ENCODE data around the gene COMTD1. TPM values are rescaled to one million over a fixed set of nuclear protein-coding genes. Genes with fewer than 3 reads are reported as not detected.

Gene COMTD1
- total RNA-seq, 1 donor = 13.4 TPM

- TF ChIP-seq, protein P1, sequence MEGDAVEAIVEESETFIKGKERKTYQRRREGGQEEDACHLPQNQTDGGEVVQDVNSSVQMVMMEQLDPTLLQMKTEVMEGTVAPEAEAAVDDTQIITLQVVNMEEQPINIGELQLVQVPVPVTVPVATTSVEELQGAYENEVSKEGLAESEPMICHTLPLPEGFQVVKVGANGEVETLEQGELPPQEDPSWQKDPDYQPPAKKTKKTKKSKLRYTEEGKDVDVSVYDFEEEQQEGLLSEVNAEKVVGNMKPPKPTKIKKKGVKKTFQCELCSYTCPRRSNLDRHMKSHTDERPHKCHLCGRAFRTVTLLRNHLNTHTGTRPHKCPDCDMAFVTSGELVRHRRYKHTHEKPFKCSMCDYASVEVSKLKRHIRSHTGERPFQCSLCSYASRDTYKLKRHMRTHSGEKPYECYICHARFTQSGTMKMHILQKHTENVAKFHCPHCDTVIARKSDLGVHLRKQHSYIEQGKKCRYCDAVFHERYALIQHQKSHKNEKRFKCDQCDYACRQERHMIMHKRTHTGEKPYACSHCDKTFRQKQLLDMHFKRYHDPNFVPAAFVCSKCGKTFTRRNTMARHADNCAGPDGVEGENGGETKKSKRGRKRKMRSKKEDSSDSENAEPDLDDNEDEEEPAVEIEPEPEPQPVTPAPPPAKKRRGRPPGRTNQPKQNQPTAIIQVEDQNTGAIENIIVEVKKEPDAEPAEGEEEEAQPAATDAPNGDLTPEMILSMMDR (IDR thresholded peaks at IDR 0.05; ENCODE audit: extremely low read depth, low read depth, low read length) = peak; percentile 87
- no peak overlapping the region for H2AFZ ChIP-seq (ENCODE audit: low read length)
- peaks cover 12% of the 10 kb centered on the region for H3K4me1 ChIP-seq (ENCODE audit: insufficient read depth, low read length)
- no peak overlapping the region for H3K4me2 ChIP-seq (ENCODE audit: insufficient read depth, low read length)
- H3K36me3 ChIP-seq (ENCODE audit: insufficient read depth, low read length) = peaks cover 1% of the 10 kb centered on the region
- DNase-seq (ENCODE audit: insufficient read length, low spot score, missing footprints) = peak; percentile 89
- no peak overlapping the region for H3K4me3 ChIP-seq (ENCODE audit: insufficient read depth, low read length)
- no peaks in the 10 kb centered on the region for H3K9me3 ChIP-seq (ENCODE audit: low read depth, low read length)
- H4K20me1 ChIP-seq (ENCODE audit: insufficient read depth, low read length) = peaks cover 2% of the 10 kb centered on the region
- H3K27me3 ChIP-seq (ENCODE audit: insufficient read depth, low read length) = no peaks in the 10 kb centered on the region
- H3K79me2 ChIP-seq (ENCODE audit: insufficient read depth, low read length) = peaks cover 1% of the 10 kb centered on the region
- no peak overlapping the region for H3K27ac ChIP-seq (ENCODE audit: low read depth, low read length)
Observed at GRCh38 chr10:75187961-75188426, 47.8 kb downstream of the COMTD1 start.

- DNase-seq (ENCODE audit: insufficient read length, low spot score, missing footprints) = peak; percentile 72
- TF ChIP-seq, protein P1 (IDR thresholded peaks at IDR 0.05; ENCODE audit: extremely low read depth, low read depth, low read length) = no peak
- H4K20me1 ChIP-seq (ENCODE audit: insufficient read depth, low read length) = no peaks in the 10 kb centered on the region
- no peak overlapping the region for H2AFZ ChIP-seq (ENCODE audit: low read length)
- no peak overlapping the region for H3K27ac ChIP-seq (ENCODE audit: low read depth, low read length)
- no peaks in the 10 kb centered on the region for H3K79me2 ChIP-seq (ENCODE audit: insufficient read depth, low read length)
- no peaks in the 10 kb centered on the region for H3K9me3 ChIP-seq (ENCODE audit: low read depth, low read length)
- H3K4me3 ChIP-seq (ENCODE audit: insufficient read depth, low read length) = no peak overlapping the region
- no peaks in the 10 kb centered on the region for H3K36me3 ChIP-seq (ENCODE audit: insufficient read depth, low read length)
- no peak overlapping the region for H3K4me2 ChIP-seq (ENCODE audit: insufficient read depth, low read length)
- peaks cover 2% of the 10 kb centered on the region for H3K4me1 ChIP-seq (ENCODE audit: insufficient read depth, low read length)
- no peaks in the 10 kb centered on the region for H3K27me3 ChIP-seq (ENCODE audit: insufficient read depth, low read length)
Observed at GRCh38 chr10:75186310-75186709, 49.4 kb downstream of the COMTD1 start.

Small RNA genes lying within 50 kb of the gene (small RNA-seq; reads per million reads assigned to genes)
- gene HMGA1P5 (not detected), gene RPL39P25 (not detected)

Other genes with a start within 250 kb of the COMTD1 start
- 30.6 and 31.5 TPM in 2 replicates for gene SAMD8, start 124.3 kb downstream of the COMTD1 start, total RNA-seq
- 141 and 145 TPM in 2 replicates for gene VDAC2, start 25.2 kb downstream of the COMTD1 start, total RNA-seq
- gene ZNF503, start 165.8 kb upstream of the COMTD1 start, total RNA-seq = 18.5 and 19.4 TPM in 2 replicates
- 17.1 and 18.5 TPM in 2 replicates for gene LRMDA, start 195.7 kb upstream of the COMTD1 start, total RNA-seq

Data from osteoblast (primary cell).